Panc1 (cell line): ENCODE data around the gene APLF.

ENCODE experiments used
- SIN3A ChIP-seq: IDR thresholded peaks from 2 replicates; pipeline ENCODE4 v1.6.1; 2012; ENCODE audit warnings: low read depth, mild to moderate bottlenecking, low read length, moderate library complexity, borderline replicate concordance; ENCODE audit not compliant: insufficient read depth
- TCF7L2 ChIP-seq: IDR thresholded peaks from 2 replicates; pipeline ENCODE4 v1.6.1; 2011; ENCODE audit warnings: mild to moderate bottlenecking, low read depth, low read length, inconsistent platforms
- TF ChIP-seq, protein P1 (sequence below): fragments of 450-650 bp; IDR thresholded peaks from 2 replicates; pipeline ENCODE4 v1.5.1; 2017; ENCODE audit warnings: mild to moderate bottlenecking

DNA sequence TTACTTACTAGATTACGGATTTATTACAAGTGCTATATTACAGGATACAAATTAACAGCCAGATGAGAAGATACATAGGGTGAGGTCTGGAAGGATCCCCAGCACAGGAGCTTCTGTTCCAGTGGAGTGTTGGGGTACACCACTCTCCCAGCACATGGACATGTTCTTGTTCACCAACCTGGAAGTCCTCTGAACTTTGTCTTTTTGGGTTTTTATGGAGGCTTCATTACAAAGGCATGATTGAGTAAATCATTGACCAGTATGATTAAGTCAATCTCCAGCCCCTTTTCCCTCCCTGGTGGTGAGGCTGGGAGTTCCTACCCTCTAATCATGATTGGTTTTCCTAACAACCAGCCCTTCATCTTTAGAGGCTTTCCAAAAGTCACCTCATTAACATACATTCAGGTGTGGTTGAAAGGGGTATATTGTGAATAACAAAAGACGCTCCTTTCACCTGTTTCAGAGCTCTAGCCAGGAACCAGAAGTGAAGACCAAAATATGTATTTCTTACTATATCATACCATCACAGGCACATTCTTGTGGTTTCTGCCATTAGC is 38.3 kb downstream of the APLF start:
- TF ChIP-seq, protein P1, sequence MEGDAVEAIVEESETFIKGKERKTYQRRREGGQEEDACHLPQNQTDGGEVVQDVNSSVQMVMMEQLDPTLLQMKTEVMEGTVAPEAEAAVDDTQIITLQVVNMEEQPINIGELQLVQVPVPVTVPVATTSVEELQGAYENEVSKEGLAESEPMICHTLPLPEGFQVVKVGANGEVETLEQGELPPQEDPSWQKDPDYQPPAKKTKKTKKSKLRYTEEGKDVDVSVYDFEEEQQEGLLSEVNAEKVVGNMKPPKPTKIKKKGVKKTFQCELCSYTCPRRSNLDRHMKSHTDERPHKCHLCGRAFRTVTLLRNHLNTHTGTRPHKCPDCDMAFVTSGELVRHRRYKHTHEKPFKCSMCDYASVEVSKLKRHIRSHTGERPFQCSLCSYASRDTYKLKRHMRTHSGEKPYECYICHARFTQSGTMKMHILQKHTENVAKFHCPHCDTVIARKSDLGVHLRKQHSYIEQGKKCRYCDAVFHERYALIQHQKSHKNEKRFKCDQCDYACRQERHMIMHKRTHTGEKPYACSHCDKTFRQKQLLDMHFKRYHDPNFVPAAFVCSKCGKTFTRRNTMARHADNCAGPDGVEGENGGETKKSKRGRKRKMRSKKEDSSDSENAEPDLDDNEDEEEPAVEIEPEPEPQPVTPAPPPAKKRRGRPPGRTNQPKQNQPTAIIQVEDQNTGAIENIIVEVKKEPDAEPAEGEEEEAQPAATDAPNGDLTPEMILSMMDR, result no peak
- TF ChIP-seq SIN3A, result no peak
- no peak for TF ChIP-seq TCF7L2
